NCI-H1092 treated with DMSO at 0.1 percent for 48 hours (cell line): Measurements from ENCODE around the gene DPEP1.
"Not testable (repeated sequence)": the region's sequence is repeated elsewhere in the genome, so short reads cannot be mapped to it uniquely, and the experiment has no call there.

Experiments
- DNase-seq: peaks from one replicate; lab custom pipeline; 2025; lab: John Stamatoyannopoulos, UW

DPEP1 gene

DNA sequence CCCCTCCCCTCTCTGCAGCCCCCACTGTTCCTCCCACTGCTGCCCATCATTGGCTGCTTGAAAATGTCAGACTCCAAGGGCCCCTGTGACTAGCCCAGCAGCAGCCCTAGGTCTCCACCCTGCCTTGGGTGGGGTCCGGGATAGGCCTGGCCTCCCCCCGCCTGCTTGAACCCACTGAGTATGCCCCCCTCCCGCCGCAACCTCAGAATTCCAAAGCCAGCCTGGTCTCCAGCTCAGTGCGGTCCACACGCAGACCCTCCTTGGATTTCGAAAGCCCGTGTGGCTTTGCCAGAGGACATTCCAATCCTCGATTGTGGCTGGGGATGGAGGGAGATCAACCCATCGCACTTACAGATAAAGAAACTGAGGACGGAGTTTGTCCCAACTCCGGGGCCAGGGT lies 6.4 kb downstream of the DPEP1 start:
- DNase-seq: no peak

DNA sequence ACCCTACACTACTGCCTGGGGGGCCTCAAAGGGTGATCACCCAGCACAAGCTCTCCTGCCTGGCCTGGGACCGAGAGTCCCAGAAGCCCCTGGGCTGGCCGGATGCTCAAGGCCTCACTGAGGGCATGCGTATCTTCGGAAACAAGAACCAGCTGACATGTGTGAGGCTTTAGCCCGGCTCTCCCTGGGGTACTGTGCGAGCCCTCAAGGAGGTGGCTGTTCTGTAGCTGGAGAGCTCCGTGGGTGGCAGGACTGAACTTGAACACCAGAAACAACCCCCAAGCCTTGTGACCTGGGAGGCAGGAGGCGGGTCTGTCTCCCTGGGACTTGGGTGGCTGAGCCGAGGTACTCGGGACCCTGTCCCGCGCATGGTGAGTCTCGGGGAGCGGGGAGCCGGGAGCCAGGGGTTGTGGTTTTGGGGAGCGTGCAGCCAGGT lies 7.0 kb downstream of the DPEP1 start:
- no peak for DNase-seq

DNA sequence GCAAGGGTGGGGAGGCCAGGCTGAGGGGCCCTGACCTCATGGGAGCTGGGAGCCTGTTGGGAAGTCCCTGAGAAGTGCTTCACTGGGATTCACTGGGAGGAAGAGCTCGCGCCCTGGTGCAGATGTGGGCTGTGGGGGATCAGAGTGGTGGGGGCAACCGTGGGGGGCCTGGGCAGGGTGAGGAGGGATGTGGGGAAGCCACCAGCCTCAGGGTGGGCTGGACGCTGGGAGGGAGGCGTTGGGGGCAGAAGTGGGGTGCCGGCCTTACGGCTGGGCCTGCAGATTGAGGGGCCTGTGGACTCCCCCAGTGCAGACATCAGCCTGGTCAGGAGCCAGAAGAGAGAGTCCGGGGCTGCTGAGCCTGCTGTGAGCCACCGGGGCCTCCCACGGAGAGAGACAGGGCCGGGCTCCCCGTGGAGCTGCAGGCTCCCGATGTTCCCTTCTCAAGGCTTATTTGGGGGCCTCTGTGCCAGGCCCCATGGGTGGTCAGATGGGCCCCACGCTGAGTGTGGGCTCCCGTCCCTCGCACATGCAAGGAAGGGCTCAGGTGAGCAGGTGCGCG lies 7.8 kb downstream of the DPEP1 start:
- DNase-seq: no peak

DNA sequence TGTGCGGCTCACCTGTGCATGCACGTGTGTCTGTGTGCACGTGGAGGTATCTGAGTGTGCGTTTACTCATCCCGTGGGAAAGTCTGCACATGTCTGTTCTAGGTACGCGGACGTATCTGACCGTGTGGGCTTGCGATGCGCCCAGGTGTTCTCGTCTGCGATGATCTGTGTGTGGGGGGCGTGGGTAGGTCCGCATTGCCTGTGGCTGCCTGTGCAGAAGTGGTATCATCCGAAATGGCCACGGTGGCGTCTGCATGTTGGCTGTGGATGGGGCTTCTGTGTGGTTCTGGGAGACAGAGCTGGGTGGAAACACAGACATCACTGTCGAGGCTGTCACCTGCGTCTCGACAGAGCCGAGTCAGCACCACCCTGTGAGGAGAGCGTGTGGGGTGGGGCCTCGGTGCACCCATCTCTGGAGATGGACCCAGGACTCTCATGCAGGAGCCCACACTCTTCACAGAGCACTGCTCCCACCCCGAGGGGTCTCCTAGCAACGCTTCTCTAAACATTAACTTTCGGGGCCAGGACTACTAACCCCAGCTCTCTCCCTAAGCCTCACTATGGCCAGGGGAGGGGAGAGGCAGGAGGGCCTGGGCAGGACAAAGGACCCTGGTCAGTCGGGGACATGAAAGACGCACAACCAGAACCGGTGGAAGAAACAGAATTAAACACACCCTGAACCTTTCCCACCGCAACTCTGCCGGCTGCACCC lies 8.4 kb downstream of the DPEP1 start:
- no peak for DNase-seq

DNA sequence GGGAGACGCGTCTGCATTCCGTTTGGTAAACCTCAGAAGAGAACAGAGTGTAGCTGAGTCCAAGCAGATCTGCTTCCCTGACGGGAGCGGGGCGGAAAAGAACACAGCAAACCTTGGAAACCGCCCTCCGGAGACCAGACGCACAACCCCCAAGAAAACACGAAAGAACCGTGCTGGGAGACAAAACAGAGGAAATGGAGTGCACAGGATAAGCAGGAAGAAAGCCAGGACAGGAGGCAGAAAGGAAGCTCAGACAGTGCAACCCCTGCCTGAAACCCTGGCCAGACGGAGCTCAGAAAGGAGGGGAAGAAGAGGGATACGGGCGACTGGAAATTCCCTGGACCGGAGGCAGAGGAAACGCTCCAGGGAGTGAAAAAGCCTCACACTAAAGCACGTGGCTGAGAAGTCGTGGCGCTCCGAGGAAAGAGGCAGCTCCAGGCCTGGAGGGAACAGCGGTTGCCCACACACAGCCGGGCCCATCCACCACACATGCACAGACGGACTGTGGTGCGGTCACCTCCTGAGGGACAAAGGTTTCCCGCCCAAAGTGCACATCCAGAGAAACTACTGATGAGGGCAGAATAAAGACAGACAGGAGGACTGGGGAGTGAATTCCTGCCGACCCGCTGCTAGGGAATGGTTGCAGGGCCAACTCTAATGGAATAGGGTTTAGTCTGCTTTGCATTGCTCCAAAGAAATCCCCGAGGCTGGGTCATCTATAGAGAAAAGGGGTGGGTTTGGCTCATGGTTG lies 10.2 kb downstream of the DPEP1 start:
- DNase-seq: no peak

DNA sequence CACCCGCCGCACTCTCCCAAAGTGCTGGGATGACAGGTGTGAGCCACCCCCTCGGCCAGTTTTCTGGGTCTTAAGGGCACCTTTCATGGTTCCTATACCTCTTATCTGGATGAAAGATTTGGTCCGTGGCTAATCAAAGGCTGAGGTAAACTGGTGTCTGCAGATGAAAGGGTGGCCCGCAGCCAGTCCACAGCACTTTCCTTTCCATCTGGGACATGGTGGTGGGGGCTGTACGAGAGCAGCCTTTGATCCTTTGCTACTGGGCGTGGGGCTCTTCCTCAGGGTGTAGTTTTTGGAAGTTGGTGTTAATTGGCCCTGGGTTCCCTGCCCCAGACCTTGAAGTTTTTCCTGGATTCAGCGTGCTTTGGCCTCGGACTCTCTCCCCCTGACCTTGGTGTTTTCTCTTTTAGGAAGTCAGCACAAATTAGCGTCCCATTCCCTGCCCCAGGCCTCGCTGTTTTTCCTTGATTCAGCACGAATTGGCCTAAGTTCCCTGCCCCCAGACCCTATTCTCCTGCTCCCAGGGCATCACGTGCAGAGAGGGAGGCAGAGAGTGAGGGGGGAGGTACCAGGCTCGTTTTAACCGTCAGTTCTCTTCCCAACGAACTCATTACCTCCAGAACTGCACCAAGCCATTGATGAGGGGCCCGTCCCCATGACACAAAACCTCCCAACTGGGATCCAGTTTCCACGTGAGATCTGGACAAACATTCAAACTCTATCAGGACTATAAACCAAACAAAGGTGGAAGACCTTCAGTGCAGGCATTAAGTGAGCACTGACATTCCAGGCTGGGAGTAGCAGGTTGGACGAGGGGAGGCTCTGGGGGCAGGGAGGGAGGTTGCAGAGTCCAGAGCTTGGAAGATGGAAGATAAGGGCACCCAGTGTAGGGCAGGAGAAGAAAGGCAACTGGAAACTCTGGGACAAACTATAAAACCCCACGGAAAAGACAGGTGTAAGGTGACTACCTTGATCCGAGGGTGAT lies 11.6 kb downstream of the DPEP1 start:
- DNase-seq: no peak

DNA sequence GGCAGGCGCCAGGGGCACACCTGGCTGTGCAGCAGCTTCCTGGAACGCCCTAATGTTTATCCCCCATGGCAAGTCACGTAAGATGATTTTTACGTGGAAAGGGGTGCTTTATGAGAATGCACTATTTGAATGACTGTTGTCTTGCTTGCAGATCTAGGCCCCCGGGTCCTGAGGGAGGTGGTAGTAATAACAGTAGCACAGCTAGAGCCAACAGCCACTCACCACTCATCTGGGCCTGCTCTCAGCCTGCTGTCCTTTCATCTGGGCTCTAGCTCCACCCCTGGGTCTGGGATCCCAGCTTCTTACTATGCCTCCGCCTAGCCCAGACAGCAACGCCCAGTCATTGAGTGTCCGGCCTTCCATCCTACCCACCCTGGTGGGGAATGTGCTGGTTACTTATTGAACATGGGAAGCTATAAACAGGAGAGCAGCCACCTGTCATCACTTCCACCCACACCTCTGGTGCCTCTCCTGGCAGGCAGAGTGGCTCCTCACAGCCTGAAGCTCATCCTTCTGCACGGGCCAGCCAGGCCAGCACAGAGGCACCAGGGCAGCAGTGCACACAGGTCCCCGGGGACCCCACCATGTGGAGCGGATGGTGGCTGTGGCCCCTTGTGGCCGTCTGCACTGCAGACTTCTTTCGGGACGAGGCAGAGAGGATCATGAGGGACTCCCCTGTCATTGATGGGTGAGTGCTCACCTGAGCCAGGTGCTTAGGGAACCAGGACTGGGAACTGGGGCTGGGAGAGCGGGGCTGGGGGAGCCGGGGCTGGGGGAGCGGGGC lies 16.6 kb downstream of the DPEP1 start:
- no peak for DNase-seq

DNA sequence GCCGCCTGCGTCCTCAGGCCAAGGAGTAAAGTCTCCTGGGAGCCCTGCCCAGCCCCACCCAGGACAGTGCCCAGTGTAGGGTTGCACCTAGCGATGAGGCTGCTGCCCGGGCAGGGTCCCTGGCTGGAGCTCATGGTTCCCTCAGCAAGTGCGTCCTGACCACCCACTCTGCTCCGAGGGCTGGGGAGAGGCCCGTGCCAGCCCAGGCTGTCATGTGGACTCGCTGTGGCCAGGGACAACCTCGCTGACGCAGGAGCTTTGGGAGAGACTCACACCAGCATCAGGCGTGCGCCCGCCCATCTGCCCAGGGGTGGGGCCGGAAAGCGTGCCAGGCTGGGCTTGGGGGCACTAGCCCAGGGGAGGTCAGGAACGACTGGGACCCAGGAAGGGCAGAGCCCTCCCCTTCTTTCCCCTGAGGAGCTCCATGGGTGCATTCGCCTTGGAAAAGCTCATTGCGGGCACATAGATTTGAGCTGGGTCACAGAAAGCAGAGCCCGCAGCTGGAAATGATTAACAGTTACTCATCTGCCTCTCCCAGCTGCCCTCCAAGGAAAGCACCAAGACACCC lies 19.7 kb downstream of the DPEP1 start:
- DNase-seq: no peak

DNA sequence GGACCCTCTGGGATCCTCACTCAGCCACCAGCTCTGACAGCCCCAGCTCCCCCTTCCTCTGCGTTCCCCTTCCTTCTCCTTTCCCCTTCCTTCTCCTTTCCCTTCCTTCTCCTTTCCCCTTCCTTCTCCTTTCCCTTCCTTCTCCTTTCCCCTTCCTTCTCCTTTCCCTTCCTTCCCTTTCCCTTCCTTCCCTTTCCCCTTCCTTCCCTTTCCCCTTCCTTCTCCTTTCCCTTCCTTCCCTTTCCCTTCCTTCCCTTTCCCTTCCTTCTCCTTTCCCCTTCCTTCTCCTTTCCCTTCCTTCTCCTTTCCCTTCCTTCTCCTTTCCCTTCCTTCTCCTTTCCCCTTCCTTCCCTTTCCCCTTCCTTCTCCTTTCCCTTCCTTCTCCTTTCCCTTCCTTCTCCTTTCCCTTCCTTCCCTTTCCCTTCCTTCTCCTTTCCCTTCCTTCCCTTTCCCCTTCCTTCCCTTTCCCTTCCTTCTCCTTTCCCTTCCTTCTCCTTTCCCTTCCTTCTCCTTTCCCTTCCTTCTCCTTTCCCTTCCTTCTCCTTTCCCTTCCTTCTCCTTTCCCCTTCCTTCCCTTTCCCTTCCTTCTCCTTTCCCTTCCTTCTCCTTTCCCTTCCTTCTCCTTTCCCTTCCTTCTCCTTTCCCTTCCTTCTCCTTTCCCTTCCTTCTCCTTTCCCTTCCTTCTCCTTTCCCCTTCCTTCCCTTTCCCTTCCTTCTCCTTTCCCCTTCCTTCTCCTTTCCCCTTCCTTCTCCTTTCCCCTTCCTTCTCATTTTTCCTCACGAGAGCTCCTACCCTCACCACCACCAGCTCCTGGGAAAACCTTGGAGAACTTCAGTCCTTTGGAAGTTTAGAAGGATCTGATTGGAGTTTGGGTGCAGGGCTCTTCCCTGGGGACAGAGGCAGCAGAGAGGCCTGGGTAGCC lies 21.3 kb downstream of the DPEP1 start:
- not testable (repeated sequence) for DNase-seq

DNA sequence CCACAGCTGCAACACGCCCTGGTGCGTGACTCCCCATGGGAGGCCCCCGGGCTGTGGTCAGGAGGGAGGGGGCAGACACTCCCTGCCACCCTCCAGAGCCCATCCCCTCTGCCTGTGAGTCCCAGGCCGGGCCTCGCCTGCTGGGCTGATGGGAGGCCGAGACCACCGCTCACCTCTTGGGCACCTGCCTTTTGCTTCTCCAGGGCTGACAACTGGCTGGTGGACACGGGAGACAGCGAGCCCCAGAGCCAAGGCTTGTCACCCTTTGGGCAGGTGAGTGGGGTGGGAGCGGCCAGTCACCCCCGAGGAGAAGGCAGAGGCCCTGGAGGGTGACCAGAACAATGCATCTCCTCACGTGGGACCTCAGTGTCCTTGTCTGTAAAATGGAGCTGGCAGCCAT lies 23.2 kb downstream of the DPEP1 start:
- no peak for DNase-seq

DNA sequence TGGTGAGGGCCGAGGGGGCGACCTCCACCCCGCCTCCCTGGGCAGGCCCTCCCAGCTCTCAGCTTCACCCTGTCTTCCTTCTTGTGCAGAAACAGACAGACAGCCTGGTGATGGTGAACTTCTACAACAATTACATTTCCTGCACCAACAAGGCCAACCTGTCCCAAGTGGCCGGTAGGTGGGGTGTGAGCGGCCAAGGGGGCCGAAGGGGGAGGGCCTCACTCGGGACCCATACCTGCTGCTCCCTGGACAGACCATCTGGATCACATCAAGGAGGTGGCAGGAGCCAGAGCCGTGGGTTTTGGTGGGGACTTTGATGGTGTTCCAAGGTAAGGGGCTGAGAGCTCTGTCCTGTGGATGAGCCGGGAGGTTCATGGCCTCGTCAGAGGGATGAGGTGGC lies 23.9 kb downstream of the DPEP1 start:
- DNase-seq: no peak

DNA sequence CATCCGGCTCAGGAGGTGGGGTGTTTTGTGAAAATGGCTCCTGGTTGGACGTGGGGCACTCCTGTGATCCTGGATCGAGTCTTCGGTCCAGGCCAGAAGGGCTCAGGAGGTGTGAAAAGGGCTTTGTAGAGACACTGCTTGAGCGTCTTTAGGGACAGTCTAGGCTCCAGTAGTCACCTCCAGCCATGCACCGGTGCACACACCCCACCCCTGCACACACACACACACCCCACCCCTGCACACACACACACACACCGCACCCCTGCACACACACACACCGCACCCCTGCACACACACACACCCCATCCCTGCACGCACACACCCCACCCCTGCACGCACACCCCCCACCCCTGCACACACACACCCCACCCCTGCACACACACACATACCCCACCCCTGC lies 25.0 kb downstream of the DPEP1 start:
- DNase-seq: no peak

DNA sequence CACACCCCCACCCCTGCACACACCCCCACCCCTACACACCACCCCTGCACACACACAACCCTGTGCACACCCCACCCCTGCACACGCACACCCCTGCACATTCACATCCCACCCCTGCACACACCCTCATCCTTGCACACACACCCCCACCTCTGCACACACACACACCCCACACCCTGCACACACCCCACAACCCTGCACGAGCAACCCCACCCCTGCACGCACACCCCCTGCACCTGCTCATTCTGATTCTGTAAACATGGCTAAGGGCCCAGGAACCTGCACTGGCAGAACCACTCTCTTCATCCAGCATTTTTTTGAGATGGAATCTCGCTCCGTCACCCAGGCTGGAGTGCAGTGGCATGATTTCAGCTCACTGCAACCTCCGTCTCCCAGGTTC lies 25.9 kb downstream of the DPEP1 start:
- DNase-seq: no peak

DNA sequence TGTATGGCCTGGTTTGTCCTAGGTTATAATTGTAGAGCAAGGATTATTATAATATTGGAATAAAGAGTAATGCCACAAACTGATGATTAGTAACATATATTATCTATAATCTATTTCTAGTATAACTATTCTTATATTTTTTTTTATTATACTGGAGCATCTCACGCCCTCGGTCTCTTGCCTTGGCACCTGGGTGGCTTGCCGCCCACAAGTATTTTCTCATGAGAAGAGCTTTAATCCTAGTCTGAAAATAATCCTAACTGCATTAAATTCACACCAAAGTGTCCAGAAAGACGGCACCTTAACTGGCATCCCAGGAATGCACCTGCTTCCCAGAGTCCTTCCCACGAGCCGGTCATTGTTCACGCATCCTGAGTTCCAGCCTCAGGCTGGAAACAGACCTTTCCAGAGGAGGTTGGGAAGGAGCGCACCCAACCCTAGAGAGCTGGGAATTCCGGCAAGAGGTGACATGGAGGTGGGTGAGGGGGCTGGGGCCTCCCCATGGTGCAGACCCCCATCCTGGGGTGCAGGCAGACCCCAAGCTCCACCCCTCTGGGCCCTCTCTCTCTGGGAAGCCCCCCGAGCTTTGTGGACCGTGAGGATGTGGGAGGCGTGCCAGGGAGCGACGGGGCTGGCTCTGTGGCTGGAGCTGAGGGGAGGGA lies 28.1 kb downstream of the DPEP1 start:
- DNase-seq: no peak

DNA sequence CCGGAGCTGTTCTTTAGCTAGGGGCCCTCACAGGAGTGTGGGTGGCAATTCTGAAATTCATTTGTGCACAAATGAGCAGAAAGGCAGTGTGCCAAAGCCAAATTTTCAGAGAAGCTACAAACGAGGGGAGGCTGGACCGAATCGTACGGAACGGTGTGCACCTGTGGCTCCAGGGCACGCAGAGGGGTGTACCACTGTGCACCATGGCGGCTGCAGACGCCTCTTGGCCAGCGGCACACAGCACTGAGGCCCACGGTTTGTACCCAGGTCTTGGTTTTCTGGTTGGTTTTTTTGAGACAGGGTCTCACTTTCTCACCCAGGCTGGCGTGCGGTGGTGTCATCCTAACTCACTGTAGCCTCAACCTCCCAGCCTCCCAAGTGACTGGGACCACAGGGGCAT lies 29.1 kb downstream of the DPEP1 start:
- DNase-seq: no peak

DNA sequence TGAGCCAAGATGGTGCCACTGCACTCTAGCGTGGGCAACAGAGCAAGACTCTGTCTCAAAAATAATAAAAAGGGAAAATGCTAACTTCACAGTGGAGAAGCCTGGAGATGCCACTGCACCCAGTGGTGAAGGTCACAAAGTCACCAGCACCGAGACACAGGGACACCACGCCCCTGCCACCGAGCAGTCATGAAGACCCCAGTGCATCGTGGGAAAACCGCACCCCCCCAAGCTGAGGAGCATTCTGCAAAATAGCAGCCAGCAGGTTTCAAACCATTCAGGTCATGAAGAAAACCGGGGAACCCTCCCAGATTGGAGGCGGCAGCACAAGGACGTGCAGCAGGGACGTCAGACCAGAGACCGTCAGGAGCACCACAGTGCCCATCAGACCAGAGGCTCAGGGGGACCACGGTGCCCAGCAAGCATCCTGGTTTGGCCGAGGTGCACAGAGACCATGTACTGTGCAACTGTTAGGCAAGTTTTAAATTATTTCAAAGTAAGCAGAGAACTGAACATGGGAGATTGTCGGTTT lies 30.4 kb downstream of the DPEP1 start:
- no peak for DNase-seq

DNA sequence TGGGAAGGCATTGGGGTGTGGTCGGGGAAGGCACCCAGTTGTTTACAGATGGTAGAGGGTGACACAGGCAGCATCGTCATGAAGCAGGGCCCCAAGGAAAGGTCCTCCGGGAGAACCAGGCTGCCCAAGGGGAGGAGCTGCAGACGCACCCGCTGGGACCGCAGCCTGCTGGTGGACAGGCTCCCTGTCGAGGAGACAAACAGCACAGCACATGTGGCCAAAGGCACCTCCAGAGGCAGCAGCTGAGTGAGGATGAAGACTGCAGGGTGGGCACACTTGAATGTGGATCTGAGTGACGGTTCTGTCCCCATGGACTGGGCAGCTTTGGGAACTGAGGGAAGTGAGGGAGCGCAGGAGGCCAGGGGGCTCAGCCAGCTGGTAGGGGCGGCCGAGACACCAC lies 31.7 kb downstream of the DPEP1 start:
- DNase-seq: no peak

DNA sequence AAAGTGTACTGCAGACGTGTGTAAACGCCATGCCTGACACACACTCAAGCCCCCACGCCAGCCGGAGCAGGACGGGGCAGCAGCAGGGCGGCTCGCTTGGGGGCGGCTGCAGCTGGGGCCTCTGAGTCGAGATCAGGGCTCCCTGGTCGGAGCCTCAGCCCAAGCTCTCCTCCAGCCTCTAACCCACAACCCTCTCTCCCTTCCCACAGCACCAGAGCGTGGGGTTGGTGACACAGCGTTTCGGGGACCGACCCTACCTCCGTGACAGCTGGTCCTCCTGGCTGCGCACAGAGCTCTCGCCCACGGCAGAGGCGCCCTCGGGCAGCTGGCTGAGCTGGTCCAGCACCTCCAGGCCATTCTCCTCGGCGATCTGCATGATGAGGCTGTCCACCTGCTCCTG lies 32.8 kb downstream of the DPEP1 start:
- DNase-seq: no peak

DNA sequence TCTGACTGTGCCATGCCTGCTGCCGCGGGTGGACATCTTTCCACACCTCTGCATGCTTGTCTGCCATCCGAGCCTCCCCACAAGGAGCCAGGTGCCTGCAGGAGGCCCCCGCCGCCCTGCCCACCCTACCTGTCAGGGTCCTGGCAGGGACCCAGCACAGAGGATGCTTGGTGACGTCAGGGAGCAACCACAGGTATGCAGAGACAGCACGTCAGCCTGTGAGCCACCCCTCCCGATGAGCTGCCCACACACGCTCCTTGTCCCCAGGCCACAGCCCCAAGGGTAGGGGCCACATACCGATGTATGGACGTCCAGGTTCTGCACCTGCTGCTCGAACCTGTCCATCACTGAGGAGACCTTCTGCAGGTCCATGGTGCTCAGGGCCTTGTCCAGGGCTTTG lies 33.5 kb downstream of the DPEP1 start:
- no peak for DNase-seq
